Common myeloid progenitor, CD34-positive (primary cell): ENCODE data around the gene PRKCH.
A peak's percentile ranks its signal among the peaks of the same experiment; 100 is the strongest.

ENCODE experiments used
- CTCF ChIA-PET: fragments of 350-600 bp; sonication (Branson Sonifier 250); formaldehyde crosslinking; loops from one replicate; lab custom pipeline; 2021; ENCODE audit warnings: antibody characterized with exemption; lab: Charles Lee
- POLR2A ChIA-PET: fragments of 350-600 bp; sonication (Branson Sonifier 250); formaldehyde crosslinking; loops from one replicate; lab custom pipeline; 2021; ENCODE audit warnings: antibody characterized with exemption; lab: Charles Lee
- DNase-seq, 3 donors: peaks; one replicate each; pipeline versions ENCODE4 v3.0.0 to v3.0.0-alpha.2; 2013
- H3K27ac ChIP-seq, 2 experiments: 1 replicate in 1 of 2; 2 replicates in 1 of 2; pipeline ENCODE4 v1.7.0; 2013; ENCODE audit warnings: inconsistent platforms in 2 of 2, low read length in 2 of 2, mild to moderate bottlenecking in 2 of 2, low read depth in 1 of 2, moderate library complexity in 1 of 2; ENCODE audit not compliant: severe bottlenecking in 2 of 2, insufficient read depth in 1 of 2, poor library complexity in 1 of 2
- H3K27me3 ChIP-seq, 5 experiments: replicated peaks in 2 of 5; 1 replicate in 3 of 5; 2 replicates in 2 of 5; pipeline versions ENCODE4 v1.6.1 to v1.7.0; 2013; ENCODE audit warnings: low read length in 4 of 5, mild to moderate bottlenecking in 2 of 5, moderate library complexity in 2 of 5, inconsistent platforms in 1 of 5; ENCODE audit not compliant: insufficient read depth in 5 of 5, control insufficient read depth in 4 of 5
- H3K36me3 ChIP-seq, 4 experiments: 1 replicate in 2 of 4; 2 replicates in 2 of 4; pipeline versions ENCODE4 v1.6.1 to v1.7.0; 2013; ENCODE audit warnings: low read length in 3 of 4, control low read depth in 1 of 4, mild to moderate bottlenecking in 1 of 4; ENCODE audit not compliant: control insufficient read depth in 4 of 4, insufficient read depth in 4 of 4
- H3K4me1 ChIP-seq, 4 experiments: 1 replicate in 3 of 4; 2 replicates in 1 of 4; pipeline versions ENCODE4 v1.6.1 to v1.7.1; 2013; ENCODE audit warnings: low read length in 3 of 4, mild to moderate bottlenecking in 3 of 4, control low read depth in 1 of 4, inconsistent platforms in 1 of 4, moderate library complexity in 1 of 4; ENCODE audit not compliant: control insufficient read depth in 4 of 4, insufficient read depth in 4 of 4; ENCODE audit errors: control extremely low read depth in 1 of 4
- H3K4me3 ChIP-seq, 7 experiments: 1 replicate in 4 of 7; 2 replicates in 3 of 7; pipeline versions ENCODE4 v1.5.1 to v1.7.0; 2013; ENCODE audit warnings: mild to moderate bottlenecking in 7 of 7, low read length in 6 of 7, moderate library complexity in 6 of 7, inconsistent platforms in 2 of 7, low read depth in 2 of 7, control low read depth in 1 of 7; ENCODE audit not compliant: insufficient read depth in 4 of 7, control insufficient read depth in 1 of 7; ENCODE audit errors: extremely low read depth in 1 of 7
- H3K9me3 ChIP-seq, 5 experiments: 1 replicate in 4 of 5; 2 replicates in 1 of 5; pipeline versions ENCODE4 v1.6.1 to v1.7.1; 2013; ENCODE audit warnings: low read length in 4 of 5, mild to moderate bottlenecking in 2 of 5, inconsistent platforms in 1 of 5, low read depth in 1 of 5, moderate library complexity in 1 of 5; ENCODE audit not compliant: control insufficient read depth in 4 of 5, insufficient read depth in 2 of 5; ENCODE audit errors: control extremely low read depth in 1 of 5
- WGBS: methylation state at CpG from one replicate; pipeline ENCODE4 v1.1.5; 2013; ENCODE audit not compliant: insufficient coverage; 5-methylcytosine and 5-hydroxymethylcytosine counted together

PRKCH gene

GRCh38 chr14:61586544-61587055, 265.2 kb downstream of the PRKCH start:
- Histone ChIP-seq H3K27ac (no peak overlapping the region), H3K27me3 (peaks cover 0 to 14% (median 0%) of the 10 kb centered on the region in 5 experiments), H3K4me1 (peaks cover 0 to 17% (median 12%) of the 10 kb centered on the region in 4 experiments), H3K36me3 (no peaks in the 10 kb centered on the region), H3K9me3 (no peaks in the 10 kb centered on the region), H3K4me3 (no peak overlapping the region)
- 100% methylated on average over 2 of the region's 4 CpGs for WGBS
- ChIA-PET CTCF (interaction anchor here (1.3 kb wide), 1 partner anchor 30 kb away, joined by 3 read pairs; no protein-coding TSS in a partner anchor), POLR2A (no interaction called here)
- no peak for DNase-seq

GRCh38 chr14:61587081-61587713, 265.8 kb downstream of the PRKCH start:
- POLR2A ChIA-PET = no interaction called here

GRCh38 chr14:61588419-61588901, 267.1 kb downstream of the PRKCH start:
- 93% methylated on average over 3 of the region's 6 CpGs for WGBS
- H3K27ac ChIP-seq = no peak overlapping the region
- no peak for DNase-seq
- H3K4me3 ChIP-seq = no peak overlapping the region
- H3K9me3 ChIP-seq = peaks cover 0 to 6% (median 0%) of the 10 kb centered on the region in 5 experiments
- ChIA-PET POLR2A (no interaction called here), CTCF (interaction anchor here (1.0 to 2.3 kb wide), 3 partner anchors 8 to 90 kb away, joined by 3 to 7 read pairs (median 3); no protein-coding TSS in a partner anchor)
- H3K36me3 ChIP-seq = no peaks in the 10 kb centered on the region
- H3K27me3 ChIP-seq = peaks cover 0 to 6% (median 0%) of the 10 kb centered on the region in 5 experiments
- H3K4me1 ChIP-seq = peaks cover 0 to 17% (median 12%) of the 10 kb centered on the region in 4 experiments

More at GRCh38 chr14:61587081-61587713, 265.8 kb downstream of the PRKCH start:
- peaks cover 0 to 17% (median 12%) of the 10 kb centered on the region in 4 experiments for H3K4me1 ChIP-seq
- H3K27ac ChIP-seq = no peak overlapping the region
- DNase-seq = no peak
- H3K9me3 ChIP-seq = peaks cover 0 to 4% (median 0%) of the 10 kb centered on the region in 5 experiments
- H3K36me3 ChIP-seq = no peaks in the 10 kb centered on the region
- WGBS = 90% methylated on average over 5 of the region's 5 CpGs
- H3K4me3 ChIP-seq = no peak overlapping the region
- H3K27me3 ChIP-seq = peaks cover 0 to 8% (median 0%) of the 10 kb centered on the region in 5 experiments
- CTCF ChIA-PET = interaction anchor here (1.5 kb wide), 1 partner anchor 17 kb away, joined by 3 read pairs; no protein-coding TSS in a partner anchor

- DNase-seq = peak in 1 of 3 donors; percentile 32
- H3K27ac ChIP-seq = no peak overlapping the region
- peaks cover 0 to 6% (median 0%) of the 10 kb centered on the region in 5 experiments for H3K9me3 ChIP-seq
- peaks cover 0 to 5% (median 0%) of the 10 kb centered on the region in 5 experiments for H3K27me3 ChIP-seq
- ChIA-PET POLR2A (no interaction called here), CTCF (interaction anchor here (0.7 to 2.3 kb wide), 5 partner anchors 10 to 110 kb away, joined by 3 to 7 read pairs (median 3); no protein-coding TSS in a partner anchor)
- peaks cover 0 to 17% (median 12%) of the 10 kb centered on the region in 4 experiments for H3K4me1 ChIP-seq
- no peak overlapping the region for H3K4me3 ChIP-seq
- WGBS = 72% methylated on average over 5 of the region's 12 CpGs
- H3K36me3 ChIP-seq = no peaks in the 10 kb centered on the region
Observed at GRCh38 chr14:61589691-61590581, 268.6 kb downstream of the PRKCH start.

- Histone ChIP-seq H3K27me3 (no peaks in the 10 kb centered on the region), H3K27ac (no peak overlapping the region), H3K9me3 (peaks cover 0 to 6% (median 0%) of the 10 kb centered on the region in 5 experiments), H3K36me3 (no peaks in the 10 kb centered on the region), H3K4me3 (no peak overlapping the region), H3K4me1 (peaks cover 0 to 17% (median 12%) of the 10 kb centered on the region in 4 experiments)
- POLR2A ChIA-PET = no interaction called here
- DNase-seq = no peak
- no CpG with 5 or more reads among the region's 2 CpGs for WGBS
- CTCF ChIA-PET = no interaction called here
Observed at GRCh38 chr14:61591862-61592261, 270.5 kb downstream of the PRKCH start.

GRCh38 chr14:61593330-61593729, 272.0 kb downstream of the PRKCH start:
- H3K36me3 ChIP-seq = no peaks in the 10 kb centered on the region
- DNase-seq = no peak
- H3K9me3 ChIP-seq = peaks cover 0 to 6% (median 0%) of the 10 kb centered on the region in 5 experiments
- H3K4me1 ChIP-seq = peaks cover 0 to 17% (median 13%) of the 10 kb centered on the region in 4 experiments
- no CpG with 5 or more reads among the region's 3 CpGs for WGBS
- no peak overlapping the region for H3K27ac ChIP-seq
- ChIA-PET POLR2A (no interaction called here), CTCF (interaction anchor here (0.7 kb wide), 2 partner anchors 9 to 14 kb away, joined by 3 to 4 read pairs; no protein-coding TSS in a partner anchor)
- no peaks in the 10 kb centered on the region for H3K27me3 ChIP-seq
- H3K4me3 ChIP-seq = no peak overlapping the region
